Fibroblast of lung (primary cell): Measurements from ENCODE around the gene GXYLT1. TPM values are rescaled to one million over a fixed set of nuclear protein-coding genes. Genes with fewer than 3 reads are reported as not detected.

Experiments used
- DNase-seq, 2 donors: peaks; one replicate each; pipeline versions ENCODE4 v3.0.0 to v3.0.0-alpha.2; 2010; ENCODE audit warnings: low read depth in 2 of 2
- H2AFZ ChIP-seq: 2 replicates; pipeline ENCODE4 v1.5.1; 2012; ENCODE audit warnings: low read length, control low read depth, inconsistent platforms
- H3K27ac ChIP-seq: 2 replicates; pipeline ENCODE4 v1.5.1; 2011; ENCODE audit warnings: low read length, control low read depth; ENCODE audit not compliant: insufficient read depth
- H3K27me3 ChIP-seq: 2 replicates; pipeline ENCODE4 v1.5.1; 2011; ENCODE audit warnings: mild to moderate bottlenecking, low read length; ENCODE audit not compliant: control insufficient read depth, insufficient read depth
- H3K36me3 ChIP-seq: 2 replicates; pipeline ENCODE4 v1.5.1; 2011; ENCODE audit warnings: low read length; ENCODE audit not compliant: control insufficient read depth, insufficient read depth
- H3K4me1 ChIP-seq: 2 replicates; pipeline ENCODE4 v1.5.1; 2011; ENCODE audit warnings: low read length; ENCODE audit not compliant: control insufficient read depth, insufficient read depth; ENCODE audit errors: extremely low read depth
- H3K4me2 ChIP-seq: 2 replicates; pipeline ENCODE4 v1.5.1; 2011; ENCODE audit warnings: low read length, control low read depth; ENCODE audit not compliant: insufficient read depth; ENCODE audit errors: extremely low read depth
- H3K4me3 ChIP-seq, 4 experiments: fragments of 200-600 bp in 1 of 4; sonication (generic) in 1 of 4; replicated peaks in 1 of 4; 2 replicates each; pipeline ENCODE4 v1.5.1; 2011 to 2016; ENCODE audit warnings: low read length in 4 of 4, low read depth in 3 of 4, mild to moderate bottlenecking in 3 of 4, control low read depth in 2 of 4, inconsistent platforms in 1 of 4, mixed read lengths in 1 of 4; ENCODE audit not compliant: insufficient read depth in 1 of 4; ENCODE audit errors: control extremely low read depth in 1 of 4
- H3K79me2 ChIP-seq: 2 replicates; pipeline ENCODE4 v1.5.1; 2012; ENCODE audit warnings: mild to moderate bottlenecking, low read length, inconsistent platforms; ENCODE audit not compliant: control insufficient read depth, insufficient read depth
- H3K9ac ChIP-seq: 2 replicates; pipeline ENCODE4 v1.5.1; 2011; ENCODE audit warnings: mild to moderate bottlenecking, low read length, control low read depth; ENCODE audit not compliant: insufficient read depth
- H3K9me3 ChIP-seq: 2 replicates; pipeline ENCODE4 v1.5.1; 2012; ENCODE audit warnings: low read depth, low read length; ENCODE audit not compliant: control insufficient read depth, insufficient read depth
- H4K20me1 ChIP-seq: 2 replicates; pipeline ENCODE4 v1.5.1; 2011; ENCODE audit warnings: low read length; ENCODE audit not compliant: control insufficient read depth, insufficient read depth; ENCODE audit errors: extremely low read depth
- CTCF ChIP-seq, 2 donors: IDR thresholded peaks in 1 of 2; conservative IDR thresholded peaks in 1 of 2; 1 replicate in 1 of 2; 2 replicates in 1 of 2; pipeline ENCODE4 v1.5.1; 2011 to 2012; ENCODE audit warnings: low read length in 2 of 2, control low read depth in 1 of 2, inconsistent platforms in 1 of 2, low read depth in 1 of 2, mild to moderate bottlenecking in 1 of 2
- EZH2 ChIP-seq: IDR thresholded peaks from 2 replicates; pipeline ENCODE4 v1.5.1; 2012; ENCODE audit warnings: low read length, control low read depth, mild to moderate bottlenecking; ENCODE audit errors: missing control alignments
- polyA plus RNA-seq, 2 donors: library from polyadenylated mRNA; depleted of rRNA in 1 of 2; stranded (reverse) in 1 of 2; unstranded in 1 of 2; fragments of >200 nt; gene quantifications; 2 replicates each; pipeline ENCODE4 v1.2.1, GENCODE V29; 2011 to 2012; ENCODE audit warnings: missing spikeins in 1 of 2
- total RNA-seq: library from RNA; depleted of rRNA; stranded (reverse); fragments of >200 nt; gene quantifications from 2 replicates; pipeline ENCODE4 v1.2.1, GENCODE V29; 2014

GXYLT1 gene
- total and polyA plus RNA-seq, 2 donors (not counting 1 experiment from before 2014, with no cell fraction given): 10.7 to 14.8 TPM

GRCh38 chr12:42141981-42142606 is 2.6 kb downstream of the GXYLT1 start:
- Histone ChIP-seq H3K27me3 (no peaks in the 10 kb centered on the region), H3K27ac (no peak overlapping the region), H3K9me3 (no peaks in the 10 kb centered on the region), H3K79me2 (peaks cover 38% of the 10 kb centered on the region), H3K4me1 (peaks cover 3% of the 10 kb centered on the region), H3K4me2 (no peak overlapping the region), H4K20me1 (no peaks in the 10 kb centered on the region), H3K36me3 (no peaks in the 10 kb centered on the region), H3K9ac (no peak overlapping the region), H2AFZ (no peak overlapping the region), H3K4me3 (no peak overlapping the region)
- TF ChIP-seq CTCF (conservative IDR thresholded peaks at IDR 0.05 in 1 of 2, IDR thresholded peaks at IDR 0.05 in 1 of 2; ENCODE audit: low read depth in 1 of 2, low read length in 2 of 2) (no peak), EZH2 (no peak)
- DNase-seq: no peak

- peak; percentile 12 to 84 for DNase-seq
- H3K4me2 ChIP-seq: no peak overlapping the region
Observed at GRCh38 chr12:42140901-42141300, 3.8 kb downstream of the GXYLT1 start.

GRCh38 chr12:42135259-42135814 is 9.3 kb downstream of the GXYLT1 start:
- H3K36me3 ChIP-seq: no peaks in the 10 kb centered on the region
- H3K4me1 ChIP-seq: peaks cover 8% of the 10 kb centered on the region
- H3K79me2 ChIP-seq: peaks cover 39% of the 10 kb centered on the region
- no peak overlapping the region for H3K9ac ChIP-seq
- no peaks in the 10 kb centered on the region for H4K20me1 ChIP-seq
- TF ChIP-seq EZH2: no peak
- H2AFZ ChIP-seq: no peak overlapping the region
- peak; percentile 78 to 86 for DNase-seq
- H3K9me3 ChIP-seq: no peaks in the 10 kb centered on the region
- no peak overlapping the region for H3K27ac ChIP-seq
- no peaks in the 10 kb centered on the region for H3K27me3 ChIP-seq
- peak overlapping the region; percentile 39 for H3K4me2 ChIP-seq
- H3K4me3 ChIP-seq: no peak overlapping the region

More at GRCh38 chr12:42140901-42141300, 3.8 kb downstream of the GXYLT1 start:
- Histone ChIP-seq H3K36me3 (no peaks in the 10 kb centered on the region), H3K27me3 (no peaks in the 10 kb centered on the region), H2AFZ (no peak overlapping the region), H3K9ac (no peak overlapping the region), H3K9me3 (no peaks in the 10 kb centered on the region), H4K20me1 (no peaks in the 10 kb centered on the region), H3K27ac (no peak overlapping the region), H3K4me3 (no peak overlapping the region), H3K79me2 (peaks cover 46% of the 10 kb centered on the region), H3K4me1 (peaks cover 3% of the 10 kb centered on the region)
- TF ChIP-seq CTCF (conservative IDR thresholded peaks at IDR 0.05 in 1 of 2, IDR thresholded peaks at IDR 0.05 in 1 of 2; ENCODE audit: low read depth in 1 of 2, low read length in 2 of 2): no peak
- no peak for TF ChIP-seq EZH2
